SKM-1 treated with dmso at 0.1 percent for 144 hours (cell line): ENCODE data around the gene EXOSC2.

Experiments
- DNase-seq: peaks from one replicate; lab custom pipeline; 2025; ENCODE audit not compliant: unreplicated experiment; lab: John Stamatoyannopoulos, UW

Gene EXOSC2

DNA sequence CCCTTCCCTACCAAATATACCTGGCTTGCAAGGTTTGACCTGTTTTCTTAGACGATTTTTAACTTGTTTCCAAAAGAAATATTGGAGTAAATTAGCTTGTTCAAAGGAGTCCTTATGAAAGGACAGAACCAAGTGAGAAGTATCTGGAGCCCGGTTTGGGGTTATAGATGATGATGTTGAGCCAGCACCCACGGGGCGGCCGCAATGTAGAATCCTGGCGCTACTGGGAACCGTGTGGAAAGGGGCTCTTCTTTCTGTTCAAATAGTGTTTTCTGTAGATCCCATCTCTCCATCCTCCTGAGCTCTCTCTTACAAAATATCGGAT lies 517 bp upstream of the EXOSC2 start:
- no peak for DNase-seq

DNA sequence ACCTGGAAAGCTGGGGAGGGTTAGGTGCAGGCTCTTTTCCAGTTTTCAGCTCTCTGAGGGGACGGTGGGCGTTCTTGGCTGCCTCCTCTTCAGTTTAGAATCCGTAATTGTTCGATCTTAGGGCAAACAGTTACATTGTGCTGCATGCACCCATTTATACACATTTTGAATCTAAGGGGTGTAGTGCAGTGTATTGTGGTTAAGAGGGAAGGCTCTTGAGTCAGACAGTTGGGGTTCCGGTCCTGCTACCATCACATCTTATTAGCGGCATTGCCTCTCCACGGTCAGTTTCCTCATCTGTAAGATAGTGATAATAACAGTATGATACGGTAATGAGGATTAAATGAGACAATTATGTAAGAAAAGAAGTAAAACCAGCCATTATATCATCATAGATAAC lies 625 bp downstream of the EXOSC2 start:
- peak; percentile 8 for DNase-seq

DNA sequence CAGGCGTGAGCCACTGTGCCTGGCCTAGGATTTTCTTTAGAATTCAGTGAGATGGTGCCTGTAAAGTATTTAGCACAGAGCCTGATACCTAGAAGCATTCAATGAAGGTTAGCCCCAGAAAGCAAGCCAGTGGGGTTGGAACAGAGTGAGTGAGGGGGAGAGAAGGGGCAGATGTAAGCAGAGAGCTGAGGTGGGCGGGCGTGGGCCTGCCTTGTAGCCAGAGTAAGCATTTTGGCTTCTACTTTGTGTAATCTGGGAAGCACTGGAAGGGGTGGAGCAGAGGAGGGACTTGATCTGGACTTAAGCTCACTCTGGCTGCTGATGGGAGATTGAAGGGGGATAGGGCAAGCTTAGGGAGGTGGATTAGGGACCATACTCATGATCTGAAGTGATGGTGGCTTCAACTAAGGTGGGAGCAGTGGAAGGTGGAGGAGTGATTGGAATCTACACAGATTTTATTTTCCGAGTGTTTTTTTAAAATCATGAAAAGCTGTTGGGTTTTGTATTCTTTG lies 2.6 kb downstream of the EXOSC2 start:
- no peak for DNase-seq

DNA sequence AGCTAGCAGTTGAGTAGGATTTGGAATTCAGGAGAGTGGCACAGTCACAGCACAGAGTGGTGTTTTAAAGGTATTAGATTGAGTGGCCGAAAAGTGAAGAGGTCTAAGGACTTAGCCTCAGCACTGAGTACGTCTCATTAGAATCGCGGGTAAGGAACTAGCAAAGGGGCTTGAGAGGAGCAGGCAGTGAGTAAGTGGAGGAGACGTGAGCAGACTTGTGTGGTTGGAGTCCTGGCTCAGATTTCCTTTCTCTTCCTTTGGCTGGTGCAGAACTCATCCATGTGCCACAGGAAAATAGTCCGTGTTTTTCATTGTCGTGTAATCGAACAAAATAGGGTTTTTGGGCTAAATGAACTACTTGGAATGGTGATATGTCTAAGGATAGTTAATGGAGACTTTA lies 3.4 kb downstream of the EXOSC2 start:
- DNase-seq, result no peak

DNA sequence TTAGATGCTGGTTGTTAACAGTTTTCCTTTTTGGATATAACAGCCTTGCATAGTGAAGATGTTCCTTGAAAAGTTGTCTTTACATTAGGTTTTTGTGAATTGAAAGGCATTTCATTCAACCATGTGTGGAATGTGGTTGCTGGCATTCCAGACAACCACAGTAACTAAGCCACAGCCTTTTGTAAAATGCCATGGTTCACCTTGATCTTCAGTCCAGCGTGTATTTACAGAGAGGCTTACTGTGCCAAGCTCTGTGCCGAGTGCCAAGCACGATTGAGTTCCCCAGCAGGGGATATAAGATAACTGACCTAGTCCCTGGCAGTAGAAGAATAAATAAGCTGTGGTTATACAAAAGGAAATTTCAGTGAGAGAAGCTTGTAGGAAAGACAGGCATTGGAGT lies 4.9 kb downstream of the EXOSC2 start:
- DNase-seq, result no peak

DNA sequence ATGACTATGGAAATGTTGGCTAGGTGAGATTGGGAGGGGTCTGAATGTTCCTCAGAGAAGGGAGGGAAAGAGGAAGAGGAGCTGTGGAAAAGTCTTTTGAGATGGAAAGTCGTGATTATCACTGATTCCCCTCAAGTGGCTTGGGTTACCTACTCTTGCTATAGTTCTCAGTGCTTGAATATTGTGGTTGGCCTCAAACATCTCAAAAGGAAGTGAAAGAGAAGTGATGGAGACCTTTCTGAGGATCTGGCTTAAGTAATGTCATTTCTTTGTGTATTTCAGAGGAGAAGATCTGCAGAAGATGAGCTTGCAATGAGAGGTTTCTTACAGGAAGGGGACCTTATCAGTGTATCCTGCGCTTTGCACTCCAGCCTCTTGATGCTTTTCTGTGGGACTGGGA lies 5.5 kb downstream of the EXOSC2 start:
- no peak for DNase-seq

DNA sequence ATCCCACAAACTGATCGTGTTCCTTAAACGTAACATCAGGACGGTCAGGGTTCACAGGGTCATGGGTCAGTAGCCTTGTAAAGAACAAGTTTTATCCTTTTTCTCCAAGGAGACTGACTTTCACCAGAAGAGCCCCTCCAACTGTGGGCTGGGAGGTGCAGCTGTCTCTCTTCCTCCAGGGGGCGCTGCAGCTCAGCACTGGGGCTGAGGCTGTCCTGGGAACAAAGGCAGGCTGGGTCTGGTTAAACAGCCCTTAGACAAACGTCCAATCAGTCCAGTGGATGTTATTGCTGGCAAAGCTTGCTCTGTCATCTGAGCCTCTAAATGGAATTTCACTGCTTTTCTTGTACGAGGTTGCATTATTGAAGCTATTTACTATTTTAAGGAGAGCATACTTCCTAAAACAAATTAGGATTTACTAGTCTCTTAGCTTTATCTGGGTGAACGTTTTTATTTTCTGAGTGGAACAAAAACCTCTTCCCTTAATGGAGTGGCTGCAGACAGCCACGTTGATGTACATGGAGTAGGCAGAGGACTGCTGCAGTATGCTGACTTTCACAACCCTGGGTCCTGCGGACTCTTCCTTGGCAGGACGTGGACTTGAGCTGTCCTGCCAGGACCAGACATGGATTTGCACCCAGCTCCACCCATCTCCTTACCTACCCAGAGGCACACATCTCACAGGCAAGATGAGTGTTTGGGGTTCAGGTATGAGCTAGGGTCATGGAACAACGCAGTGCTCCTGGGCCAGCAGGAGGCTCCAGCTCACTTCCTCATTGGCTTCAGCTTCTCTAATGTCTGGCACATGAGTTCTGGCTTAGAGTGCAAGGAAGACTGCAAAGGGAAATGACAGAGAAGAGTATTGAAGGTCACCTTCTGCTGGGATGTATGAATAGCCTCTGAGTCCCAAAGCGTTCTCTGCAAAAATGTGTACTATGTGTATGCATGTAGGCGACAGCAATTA lies 7.8 kb downstream of the EXOSC2 start:
- DNase-seq, result peak; percentile 56

DNA sequence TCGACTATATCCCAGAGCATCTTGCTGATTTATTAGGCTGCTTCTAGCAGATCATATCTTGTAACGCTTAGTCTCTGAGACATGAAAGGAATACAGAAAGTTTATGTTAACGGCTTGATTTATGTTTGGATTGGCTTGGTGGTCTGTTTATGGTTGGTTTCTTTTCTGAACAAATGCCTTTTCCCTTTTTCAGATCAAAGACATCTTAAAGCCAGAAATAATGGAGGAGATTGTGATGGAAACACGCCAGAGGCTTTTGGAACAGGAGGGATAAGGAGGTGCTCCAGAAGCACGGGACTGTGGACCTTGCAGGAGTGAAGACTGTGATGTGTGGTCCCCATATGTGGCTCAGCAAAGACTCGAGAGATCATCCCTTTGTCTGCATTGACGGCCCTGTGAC lies 9.9 kb downstream of the EXOSC2 start:
- no peak for DNase-seq

DNA sequence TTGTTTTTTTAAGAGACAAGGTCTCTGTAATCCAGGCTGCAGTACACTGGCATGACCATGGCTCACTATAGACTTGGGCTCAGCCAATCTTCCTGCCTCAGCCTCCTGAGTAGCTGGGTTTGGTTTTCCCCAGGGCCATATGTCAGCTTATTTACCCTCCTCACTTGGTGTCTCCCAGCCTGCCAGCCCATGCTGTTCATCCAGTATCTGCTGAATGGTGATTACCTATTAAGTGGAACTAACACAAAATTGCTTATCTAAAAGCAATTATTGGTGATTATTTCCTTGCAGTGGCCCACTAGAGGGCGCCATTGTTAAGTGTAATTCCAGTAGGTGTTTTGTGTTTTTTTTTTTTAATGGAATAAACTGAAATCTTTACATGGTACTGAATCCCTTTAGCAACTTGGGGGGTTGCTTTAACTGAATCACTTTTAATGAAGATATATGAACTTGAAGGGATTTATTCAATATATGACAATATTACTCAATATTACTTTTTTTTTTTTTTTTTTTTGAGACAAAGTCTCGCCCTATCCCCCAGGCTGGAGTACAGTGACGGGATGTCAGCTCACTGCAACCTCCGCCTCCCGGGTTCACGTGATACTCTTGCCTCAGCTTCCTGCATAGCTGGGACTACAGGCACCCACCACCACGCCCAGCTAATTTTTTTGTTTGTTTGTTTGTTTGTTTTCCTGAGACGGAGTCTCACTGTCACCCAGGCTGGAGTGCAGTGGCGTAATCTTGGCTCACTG lies 13.8 kb downstream of the EXOSC2 start:
- peak; percentile 46 for DNase-seq

DNA sequence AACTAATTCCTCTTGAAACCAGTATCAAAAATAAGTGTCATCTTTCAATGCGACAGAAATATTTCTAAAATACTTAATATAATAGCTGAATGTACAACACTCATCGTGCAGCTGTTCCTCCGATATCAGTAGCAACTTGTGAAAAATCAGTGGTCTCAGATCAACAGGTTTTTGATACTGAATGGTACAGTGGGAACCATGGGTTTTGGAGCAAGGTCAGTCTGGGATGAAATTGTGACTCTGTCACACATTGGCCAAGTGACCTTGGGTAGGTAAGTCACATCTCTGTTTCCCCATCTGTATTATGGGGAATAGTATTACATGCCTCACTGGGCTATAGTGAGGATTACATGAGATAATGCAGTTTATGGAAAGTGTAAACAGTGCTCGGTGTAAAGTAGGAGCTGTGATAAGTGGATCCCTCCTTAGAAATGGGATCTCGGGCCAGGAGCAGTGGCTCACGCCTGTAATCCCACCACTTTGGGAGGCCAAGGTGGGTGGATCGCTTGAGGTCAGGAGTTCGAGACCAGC lies 17.3 kb downstream of the EXOSC2 start:
- DNase-seq, result no peak

DNA sequence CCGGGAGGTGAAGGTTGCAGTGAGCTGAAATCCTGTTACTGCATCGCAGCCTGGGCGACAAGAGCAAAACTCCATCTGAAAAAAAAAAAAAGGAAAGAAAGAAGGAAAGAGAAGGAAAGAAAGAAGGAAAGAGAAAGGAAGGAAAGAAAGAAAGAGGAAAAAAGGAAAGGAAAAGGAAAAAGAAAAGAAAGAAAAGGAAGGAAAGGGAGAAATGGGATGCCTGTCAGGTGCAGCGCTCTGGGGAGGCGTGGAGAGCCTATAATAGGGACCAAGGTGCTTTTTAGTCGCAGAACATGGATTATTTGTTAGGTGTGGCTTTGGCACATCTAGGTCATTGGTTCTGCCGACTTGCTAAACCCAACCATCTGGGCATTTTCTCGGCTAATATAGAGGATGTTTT lies 17.9 kb downstream of the EXOSC2 start:
- DNase-seq, result no peak

DNA sequence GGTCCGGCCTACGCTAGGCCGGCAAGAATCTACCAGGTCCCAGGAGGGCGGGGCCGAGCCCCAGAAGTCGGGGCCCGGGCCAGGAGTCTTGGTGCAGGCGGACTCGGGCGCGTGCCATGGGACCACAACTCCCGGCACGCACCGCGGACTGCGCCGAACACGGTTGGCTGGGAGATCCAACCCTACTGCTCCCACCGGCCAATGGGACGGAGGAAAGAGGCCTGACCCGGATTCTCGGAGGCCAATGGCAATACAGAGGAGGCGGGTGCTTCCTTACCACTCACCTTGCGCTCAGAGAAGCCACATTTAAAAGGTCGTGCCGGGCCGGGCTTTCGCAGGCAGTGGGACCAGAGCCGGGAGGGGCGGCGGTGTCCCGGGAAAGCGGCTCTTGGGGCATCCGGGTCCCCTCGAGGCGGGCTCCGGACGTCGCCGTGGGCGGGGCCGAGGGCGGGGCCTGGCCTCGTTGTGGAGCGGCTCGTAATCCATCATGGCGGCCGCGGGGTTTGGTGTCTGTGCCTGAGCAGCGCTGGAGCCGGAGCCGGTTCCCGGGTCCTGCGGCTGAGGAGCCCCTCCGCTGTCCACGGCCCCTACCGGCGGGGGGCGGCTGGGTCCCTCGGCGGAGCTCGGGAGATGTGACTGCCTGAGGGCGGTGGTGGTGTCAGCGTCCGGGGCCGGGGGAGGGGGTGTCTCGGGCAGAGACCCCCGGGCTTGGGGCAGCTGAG lies 19.1 kb downstream of the EXOSC2 start:
- peak; percentile 95 for DNase-seq

DNA sequence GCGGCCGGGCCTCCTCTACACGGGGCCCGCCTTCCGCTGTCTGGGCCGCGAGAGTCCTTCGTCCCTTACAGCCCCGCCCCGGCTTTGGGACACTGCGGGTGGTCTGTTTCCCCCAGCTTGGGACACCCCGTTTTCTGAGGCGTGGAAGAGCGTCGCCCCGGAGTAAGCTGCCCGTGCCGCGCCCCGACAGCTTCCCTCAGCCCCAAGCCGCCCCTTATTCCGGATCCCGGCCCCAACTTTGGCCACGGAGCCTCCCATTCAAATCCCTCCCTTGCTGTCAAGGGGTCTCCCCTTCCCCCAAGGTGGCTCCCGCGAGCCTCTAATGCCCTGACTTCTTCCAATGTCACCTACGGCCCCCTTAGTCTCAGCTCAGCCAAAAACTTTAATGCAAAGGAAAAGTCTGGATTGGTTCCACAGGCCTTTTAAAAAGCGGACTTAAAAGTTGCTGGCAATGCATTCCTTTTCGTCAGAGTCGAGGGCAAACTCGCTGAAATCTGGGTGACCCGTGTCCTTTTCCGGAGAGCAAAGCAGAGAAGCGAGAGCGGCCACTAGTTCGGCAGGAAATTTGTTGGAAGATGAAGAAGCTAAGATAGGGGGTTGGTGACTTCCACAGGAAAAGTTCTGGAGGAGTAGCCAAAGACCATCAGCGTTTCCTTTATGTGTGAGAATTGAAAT lies 19.8 kb downstream of the EXOSC2 start:
- DNase-seq, result no peak

DNA sequence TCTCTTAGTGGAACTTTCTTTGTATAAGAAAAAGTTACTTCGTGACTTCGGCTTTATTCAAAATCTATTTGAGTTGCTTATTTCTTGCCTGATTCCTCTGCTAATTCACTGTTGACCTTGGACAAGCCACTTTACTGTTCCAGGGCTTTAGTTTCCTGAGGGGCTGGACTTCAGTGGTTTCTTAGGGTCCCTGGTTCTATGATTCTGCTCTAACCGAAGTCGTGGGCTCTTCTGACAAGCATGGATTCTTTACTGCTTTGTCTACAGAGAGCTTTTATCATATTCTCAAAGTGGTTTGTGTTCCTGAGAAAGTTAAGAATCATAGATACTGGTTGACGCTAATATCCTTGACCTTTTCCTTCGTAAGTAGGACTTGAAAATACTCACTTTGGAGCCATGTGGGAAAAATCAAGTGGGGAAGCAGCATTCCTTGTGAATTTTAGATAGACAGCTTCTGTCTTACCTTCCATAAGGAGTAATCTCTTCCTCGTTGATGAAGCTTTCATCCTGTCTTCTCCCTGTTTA lies 21.1 kb downstream of the EXOSC2 start:
- DNase-seq, result no peak

DNA sequence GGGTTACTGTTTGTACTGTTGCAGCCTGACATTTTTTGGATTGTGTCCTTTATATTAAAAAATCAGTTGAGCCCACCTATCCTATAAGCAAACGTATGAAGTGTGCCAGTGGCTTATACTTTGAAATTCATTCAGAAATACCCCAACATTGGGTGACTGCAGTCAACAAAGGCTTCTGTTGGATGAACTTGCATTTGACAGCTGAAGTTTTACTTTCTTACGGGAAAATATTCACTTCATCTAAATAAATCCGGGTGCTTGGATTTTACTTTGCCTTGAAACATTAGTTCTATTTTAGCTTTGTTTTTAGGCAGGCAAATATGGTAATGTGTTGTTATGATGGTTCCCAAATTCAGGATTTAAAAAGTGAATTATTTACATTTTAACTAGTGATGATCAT lies 21.7 kb downstream of the EXOSC2 start:
- no peak for DNase-seq

DNA sequence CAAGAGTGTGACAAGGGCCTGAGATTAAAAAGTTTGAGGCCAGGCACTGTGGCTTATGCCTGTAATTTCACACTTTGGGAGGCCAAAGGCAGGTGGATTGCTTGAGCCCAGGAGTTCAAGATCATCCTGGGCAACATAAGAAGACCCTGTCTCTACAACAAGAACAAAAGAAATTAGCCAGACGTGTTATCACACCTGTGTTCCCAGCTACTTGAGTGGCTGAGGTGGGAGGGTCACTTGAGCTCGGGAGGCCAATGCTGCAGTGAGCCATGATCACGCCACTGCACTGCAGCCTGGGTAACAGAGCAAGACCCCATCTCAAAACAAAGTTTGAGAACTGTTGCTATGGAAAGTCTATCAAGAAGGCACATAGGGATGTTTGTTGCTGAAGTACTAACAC lies 25.0 kb downstream of the EXOSC2 start:
- DNase-seq, result no peak

DNA sequence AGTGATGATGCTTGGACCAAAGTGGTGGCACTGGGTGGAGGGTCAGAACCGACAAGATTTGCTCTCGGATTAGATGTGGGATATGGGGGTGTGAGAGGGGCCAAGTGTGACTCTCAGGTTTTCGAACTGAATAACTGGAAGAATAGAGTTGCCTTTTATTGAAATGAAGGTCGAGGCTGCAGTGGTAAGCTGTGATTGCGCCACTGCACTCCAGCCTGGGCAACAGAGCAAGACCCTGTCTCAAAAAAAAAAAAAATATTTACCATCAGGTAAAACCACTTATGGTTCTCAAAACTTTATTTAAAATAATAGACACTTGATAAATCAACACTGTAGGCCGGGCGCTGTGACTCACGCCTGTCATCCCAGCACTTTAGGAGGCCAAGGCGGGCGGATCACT lies 27.2 kb downstream of the EXOSC2 start:
- no peak for DNase-seq

DNA sequence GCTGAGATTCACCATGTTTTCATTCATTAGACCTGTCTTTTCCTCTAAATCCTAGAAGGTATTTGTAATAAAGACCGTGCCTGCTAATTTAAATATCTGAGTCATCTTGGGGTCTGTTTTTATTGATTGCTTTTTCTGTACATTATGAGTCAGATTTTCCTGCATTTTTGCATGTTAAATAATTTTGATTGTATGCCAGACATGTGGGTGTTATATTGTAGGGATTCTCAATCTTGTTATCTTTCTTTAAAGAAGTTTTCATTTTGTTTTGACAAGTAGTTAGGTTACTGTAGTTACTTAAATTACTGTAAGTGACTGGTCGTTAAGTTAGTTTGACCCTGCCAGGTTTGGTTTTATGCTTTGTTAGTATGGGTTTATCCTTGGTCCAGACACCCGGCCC lies 35.1 kb downstream of the EXOSC2 start:
- no peak for DNase-seq

DNA sequence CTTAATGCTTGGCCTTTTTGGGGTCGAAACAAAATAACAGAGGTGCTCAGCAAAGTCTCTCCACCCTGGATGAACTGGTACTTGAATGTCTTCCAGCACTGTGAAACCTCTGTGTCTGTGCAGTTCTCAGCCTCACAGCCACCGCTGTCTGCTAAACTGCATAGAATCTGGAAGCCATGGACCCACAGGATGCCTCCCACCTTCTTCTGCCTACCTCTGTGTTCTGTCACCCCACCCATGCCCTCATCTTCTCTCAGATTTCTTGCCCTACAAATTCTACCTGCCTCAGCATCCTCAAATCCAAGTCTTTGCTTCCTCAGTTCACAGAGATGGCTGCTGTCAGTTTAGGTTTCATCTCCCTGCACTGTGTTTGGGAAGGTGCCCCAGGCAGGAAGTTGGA lies 35.6 kb downstream of the EXOSC2 start:
- DNase-seq, result no peak

DNA sequence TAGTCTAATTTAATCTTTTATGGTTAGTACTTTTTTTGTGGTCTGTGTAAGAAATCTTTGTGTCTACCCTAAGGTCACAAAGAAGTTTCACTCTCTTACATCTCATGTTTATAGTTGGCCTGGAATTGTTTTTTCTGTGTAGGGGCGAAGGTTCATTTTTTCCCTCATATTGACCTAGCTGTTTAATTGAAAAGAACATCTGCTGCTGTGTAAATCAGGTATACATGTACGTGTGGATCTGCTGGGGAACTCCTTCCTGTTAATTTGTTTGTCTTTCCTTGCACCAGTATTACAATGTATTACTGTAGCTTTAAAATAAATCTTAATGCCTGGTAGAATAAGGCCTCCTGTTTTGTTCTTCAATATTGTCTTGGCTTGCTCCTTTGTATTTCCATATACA lies 37.8 kb downstream of the EXOSC2 start:
- DNase-seq, result no peak

DNA sequence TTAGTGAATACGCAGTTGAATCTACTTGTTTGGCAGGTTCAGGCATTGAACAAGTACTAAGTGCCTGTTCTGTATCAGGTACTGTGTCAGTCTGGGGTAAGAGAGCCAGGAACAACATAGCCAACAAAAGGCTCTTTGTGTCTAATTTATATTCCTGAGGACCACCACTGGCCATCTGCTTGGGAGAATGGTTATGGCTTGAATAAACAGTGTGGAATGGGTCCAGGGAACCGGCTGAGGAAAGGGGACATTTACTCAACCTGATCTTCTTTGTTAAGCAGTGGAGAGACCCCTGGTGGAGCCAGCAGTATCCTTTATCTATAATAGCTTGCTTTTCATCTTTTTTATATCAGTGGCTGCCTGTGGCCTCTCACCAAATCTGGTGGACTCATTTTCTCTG lies 38.6 kb downstream of the EXOSC2 start:
- no peak for DNase-seq
